Liver (tissue), 9 donors: Measurements from ENCODE around the gene TNC. TPM values are rescaled to one million over a fixed set of nuclear protein-coding genes. Genes with fewer than 3 reads are reported as not detected.

Experiments
- DNase-seq: peaks from one replicate; pipeline ENCODE4 v3.0.0-alpha.2; 2017; ENCODE audit warnings: low spot score
- H3K27ac ChIP-seq, 2 donors: one replicate each; pipeline ENCODE4 v1.7.0; 2013; ENCODE audit warnings: inconsistent platforms in 2 of 2, low read length in 2 of 2, control low read depth in 1 of 2, low read depth in 1 of 2, mild to moderate bottlenecking in 1 of 2
- H3K27me3 ChIP-seq, 4 donors: one replicate each; pipeline versions ENCODE4 v1.6.1 to v1.7.0; 2013; ENCODE audit warnings: low read length in 3 of 4, inconsistent platforms in 1 of 4, mild to moderate bottlenecking in 1 of 4, moderate library complexity in 1 of 4; ENCODE audit not compliant: control insufficient read depth in 4 of 4, insufficient read depth in 4 of 4
- H3K36me3 ChIP-seq, 4 donors: one replicate each; pipeline versions ENCODE4 v1.6.1 to v1.7.0; 2013; ENCODE audit warnings: low read length in 3 of 4, mild to moderate bottlenecking in 3 of 4, low read depth in 1 of 4, moderate library complexity in 1 of 4; ENCODE audit not compliant: control insufficient read depth in 4 of 4, insufficient read depth in 3 of 4
- H3K4me1 ChIP-seq, 4 donors: one replicate each; pipeline versions ENCODE4 v1.6.1 to v1.7.0; 2013; ENCODE audit warnings: low read length in 3 of 4, mild to moderate bottlenecking in 3 of 4, moderate library complexity in 1 of 4; ENCODE audit not compliant: control insufficient read depth in 4 of 4, insufficient read depth in 4 of 4
- H3K4me3 ChIP-seq, 3 donors: one replicate each; pipeline versions ENCODE4 v1.6.1 to v1.7.0; 2013; ENCODE audit warnings: low read length in 3 of 3, control low read depth in 1 of 3, low read depth in 1 of 3, mild to moderate bottlenecking in 1 of 3
- H3K9ac ChIP-seq, 2 donors: one replicate each; pipeline ENCODE4 v1.7.0; 2013; ENCODE audit warnings: low read length in 2 of 2, mild to moderate bottlenecking in 2 of 2, moderate library complexity in 2 of 2, control low read depth in 1 of 2, low read depth in 1 of 2
- H3K9me3 ChIP-seq, 4 donors: one replicate each; pipeline versions ENCODE4 v1.6.1 to v1.7.0; 2013; ENCODE audit warnings: low read length in 3 of 4; ENCODE audit not compliant: control insufficient read depth in 4 of 4
- EGR1 ChIP-seq, 2 donors: IDR thresholded peaks; 2 replicates each; pipeline ENCODE4 v1.6.1; 2016 to 2018; ENCODE audit warnings: antibody characterized with exemption in 2 of 2, low read depth in 2 of 2
- FOXA1 ChIP-seq: IDR thresholded peaks from 2 replicates; pipeline ENCODE4 v1.6.1; 2016; ENCODE audit warnings: antibody characterized with exemption
- FOXA2 ChIP-seq: IDR thresholded peaks from 2 replicates; pipeline ENCODE4 v1.6.1; 2016; ENCODE audit warnings: antibody characterized with exemption
- GABPA ChIP-seq, 2 donors: IDR thresholded peaks in 1 of 2; conservative IDR thresholded peaks in 1 of 2; 2 replicates each; pipeline ENCODE4 v1.6.1; 2016; ENCODE audit warnings: antibody characterized with exemption in 2 of 2, mild to moderate bottlenecking in 1 of 2, moderate library complexity in 1 of 2
- HNF4A ChIP-seq, 2 donors: conservative IDR thresholded peaks; 2 replicates each; pipeline ENCODE4 v1.6.1; 2016; ENCODE audit warnings: antibody characterized with exemption in 2 of 2, mild to moderate bottlenecking in 2 of 2
- HNF4G ChIP-seq: IDR thresholded peaks from 2 replicates; pipeline ENCODE4 v1.6.1; 2016; ENCODE audit warnings: antibody characterized with exemption
- JUND ChIP-seq, 2 donors: IDR thresholded peaks; 2 replicates each; pipeline ENCODE4 v1.6.1; 2016; ENCODE audit warnings: antibody characterized with exemption in 2 of 2
- MAX ChIP-seq: IDR thresholded peaks from 2 replicates; pipeline ENCODE4 v1.6.1; 2016; ENCODE audit warnings: antibody characterized with exemption
- NR2F2 ChIP-seq: IDR thresholded peaks from 2 replicates; pipeline ENCODE4 v1.6.1; 2016; ENCODE audit warnings: antibody characterized with exemption
- RXRA ChIP-seq, 2 donors: IDR thresholded peaks; 2 replicates each; pipeline ENCODE4 v1.6.1; 2017 to 2018; ENCODE audit warnings: antibody characterized with exemption in 2 of 2, mild to moderate bottlenecking in 1 of 2
- SP1 ChIP-seq: IDR thresholded peaks from 2 replicates; pipeline ENCODE4 v1.6.1; 2018; ENCODE audit warnings: antibody characterized with exemption, mild to moderate bottlenecking
- TAF1 ChIP-seq: conservative IDR thresholded peaks from 2 replicates; pipeline ENCODE4 v1.6.1; 2016; ENCODE audit warnings: antibody characterized with exemption, mild to moderate bottlenecking
- YY1 ChIP-seq: IDR thresholded peaks from 2 replicates; pipeline ENCODE4 v1.6.1; 2016; ENCODE audit warnings: antibody characterized with exemption, mild to moderate bottlenecking
- WGBS: extraction: QIAGEN DNeasy Blood & Tissue Kit; methylation state at CpG from one replicate; pipeline ENCODE4 v1.1.7; 2013; 5-methylcytosine and 5-hydroxymethylcytosine counted together
- polyA plus RNA-seq, 2 donors: library from polyadenylated mRNA; stranded (reverse) in 1 of 2; unstranded in 1 of 2; fragments of 200-250 nt in 1 of 2; fragments of >200 nt in 1 of 2; fragmentation: Nextera tagmentation in 1 of 2; extraction: Ambion mirVana in 1 of 2; gene quantifications; one replicate each; pipeline versions ENCODE4 v1.2.1 to v1.2.3, GENCODE V29; 2013 to 2015
- total RNA-seq, 2 donors: library from RNA; depleted of rRNA; stranded (reverse); fragments of >200 nt; gene quantifications; one replicate each; pipeline ENCODE4 v1.2.3, GENCODE V29; 2014
- TF ChIP-seq, protein P1 (sequence below): IDR thresholded peaks from 2 replicates; pipeline ENCODE4 v1.6.1; 2016; ENCODE audit warnings: antibody characterized with exemption
- TF ChIP-seq, protein P2 (sequence below): IDR thresholded peaks from 2 replicates; pipeline ENCODE4 v1.6.1; 2016; ENCODE audit warnings: antibody characterized with exemption, mild to moderate bottlenecking
- TF ChIP-seq, protein P3 (sequence below): IDR thresholded peaks from 2 replicates; pipeline ENCODE4 v1.6.1; 2016; ENCODE audit warnings: antibody characterized with exemption
- donor health status: healthy.
- donor health status: healthy.
- donor health status: healthy.
- donor health status: healthy.
- donor health status: healthy.

TNC gene
- total RNA-seq (1 to 10 TPM; 1.7 to 6.3 TPM), polyA plus RNA-seq (1 to 10 TPM in 1 of 2 donors, under 1 TPM in 1; 0.19 to 1.9 TPM)

DNA sequence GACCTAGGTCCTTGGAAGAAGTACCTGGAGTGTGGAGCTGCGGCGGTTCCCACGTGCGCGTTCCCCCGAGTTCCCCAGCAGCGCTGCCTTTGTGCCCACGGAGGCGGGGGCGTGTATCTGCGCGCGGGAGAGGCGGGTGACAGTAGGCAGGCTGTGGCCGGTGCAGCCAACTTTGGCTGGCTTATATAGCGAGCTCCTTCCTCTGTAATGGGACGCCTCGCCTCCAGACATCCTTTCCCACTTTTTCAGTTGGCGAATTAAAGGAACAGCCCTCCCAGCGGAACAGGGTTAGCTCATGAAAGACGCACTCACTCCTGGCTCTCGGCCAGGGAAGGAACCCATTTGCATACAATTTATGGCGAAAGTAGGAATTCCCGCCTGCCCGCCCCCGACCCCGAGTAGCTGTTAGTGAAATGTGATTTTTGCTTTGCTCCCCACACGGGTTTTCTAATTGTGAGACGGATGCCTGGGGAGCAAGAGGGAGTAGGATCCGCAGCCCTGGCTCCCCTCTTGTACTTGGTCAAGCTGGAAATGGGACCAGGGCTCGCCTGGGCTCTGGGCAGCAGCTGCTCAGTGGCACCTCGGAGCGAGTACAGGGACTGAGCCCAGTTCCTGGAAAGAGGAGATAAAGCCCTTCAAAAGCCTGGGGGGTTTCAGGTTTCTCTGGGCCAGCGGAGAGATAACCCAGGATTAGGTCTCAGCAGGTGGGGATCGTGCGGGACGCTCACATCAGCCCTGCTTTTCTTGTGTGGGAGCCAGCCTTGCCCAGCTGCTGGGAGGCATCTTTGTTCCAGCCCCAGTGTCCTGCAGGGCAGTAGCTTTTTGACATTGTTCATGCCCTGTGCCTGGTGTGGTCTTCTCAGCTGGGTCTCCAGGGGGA, at the start of gene TNC:
TSS of gene TNC (minus strand) at position 159 of the 880 bp plus-strand sequence. CDS start 27,139 bp downstream, outside the sequence.
- Histone ChIP-seq H3K4me1 (peaks cover 0 to 6% (median 2%) of the 10 kb centered on the region in 4 donors), H3K9ac (no peak within 1 kb of the TSS), H3K9me3 (no peaks in the 10 kb centered on the region), H3K4me3 (peak within 1 kb of the TSS in 1 of 3 donors; percentile 13), H3K27me3 (peaks cover 0 to 11% (median under 1%) of the 10 kb centered on the region in 4 donors), H3K36me3 (no peaks in the 10 kb centered on the region), H3K27ac (no peak within 1 kb of the TSS)
- DNase-seq, result no peak
- TF ChIP-seq, protein P1, sequence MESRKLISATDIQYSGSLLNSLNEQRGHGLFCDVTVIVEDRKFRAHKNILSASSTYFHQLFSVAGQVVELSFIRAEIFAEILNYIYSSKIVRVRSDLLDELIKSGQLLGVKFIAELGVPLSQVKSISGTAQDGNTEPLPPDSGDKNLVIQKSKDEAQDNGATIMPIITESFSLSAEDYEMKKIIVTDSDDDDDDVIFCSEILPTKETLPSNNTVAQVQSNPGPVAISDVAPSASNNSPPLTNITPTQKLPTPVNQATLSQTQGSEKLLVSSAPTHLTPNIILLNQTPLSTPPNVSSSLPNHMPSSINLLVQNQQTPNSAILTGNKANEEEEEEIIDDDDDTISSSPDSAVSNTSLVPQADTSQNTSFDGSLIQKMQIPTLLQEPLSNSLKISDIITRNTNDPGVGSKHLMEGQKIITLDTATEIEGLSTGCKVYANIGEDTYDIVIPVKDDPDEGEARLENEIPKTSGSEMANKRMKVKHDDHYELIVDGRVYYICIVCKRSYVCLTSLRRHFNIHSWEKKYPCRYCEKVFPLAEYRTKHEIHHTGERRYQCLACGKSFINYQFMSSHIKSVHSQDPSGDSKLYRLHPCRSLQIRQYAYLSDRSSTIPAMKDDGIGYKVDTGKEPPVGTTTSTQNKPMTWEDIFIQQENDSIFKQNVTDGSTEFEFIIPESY, result no peak
- TF ChIP-seq SP1, result no peak
- TF ChIP-seq, protein P2, sequence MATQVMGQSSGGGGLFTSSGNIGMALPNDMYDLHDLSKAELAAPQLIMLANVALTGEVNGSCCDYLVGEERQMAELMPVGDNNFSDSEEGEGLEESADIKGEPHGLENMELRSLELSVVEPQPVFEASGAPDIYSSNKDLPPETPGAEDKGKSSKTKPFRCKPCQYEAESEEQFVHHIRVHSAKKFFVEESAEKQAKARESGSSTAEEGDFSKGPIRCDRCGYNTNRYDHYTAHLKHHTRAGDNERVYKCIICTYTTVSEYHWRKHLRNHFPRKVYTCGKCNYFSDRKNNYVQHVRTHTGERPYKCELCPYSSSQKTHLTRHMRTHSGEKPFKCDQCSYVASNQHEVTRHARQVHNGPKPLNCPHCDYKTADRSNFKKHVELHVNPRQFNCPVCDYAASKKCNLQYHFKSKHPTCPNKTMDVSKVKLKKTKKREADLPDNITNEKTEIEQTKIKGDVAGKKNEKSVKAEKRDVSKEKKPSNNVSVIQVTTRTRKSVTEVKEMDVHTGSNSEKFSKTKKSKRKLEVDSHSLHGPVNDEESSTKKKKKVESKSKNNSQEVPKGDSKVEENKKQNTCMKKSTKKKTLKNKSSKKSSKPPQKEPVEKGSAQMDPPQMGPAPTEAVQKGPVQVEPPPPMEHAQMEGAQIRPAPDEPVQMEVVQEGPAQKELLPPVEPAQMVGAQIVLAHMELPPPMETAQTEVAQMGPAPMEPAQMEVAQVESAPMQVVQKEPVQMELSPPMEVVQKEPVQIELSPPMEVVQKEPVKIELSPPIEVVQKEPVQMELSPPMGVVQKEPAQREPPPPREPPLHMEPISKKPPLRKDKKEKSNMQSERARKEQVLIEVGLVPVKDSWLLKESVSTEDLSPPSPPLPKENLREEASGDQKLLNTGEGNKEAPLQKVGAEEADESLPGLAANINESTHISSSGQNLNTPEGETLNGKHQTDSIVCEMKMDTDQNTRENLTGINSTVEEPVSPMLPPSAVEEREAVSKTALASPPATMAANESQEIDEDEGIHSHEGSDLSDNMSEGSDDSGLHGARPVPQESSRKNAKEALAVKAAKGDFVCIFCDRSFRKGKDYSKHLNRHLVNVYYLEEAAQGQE, result no peak
- TF ChIP-seq GABPA (IDR thresholded peaks at IDR 0.05 in 1 of 2, conservative IDR thresholded peaks at IDR 0.05 in 1 of 2), result no peak
- TF ChIP-seq, protein P3, sequence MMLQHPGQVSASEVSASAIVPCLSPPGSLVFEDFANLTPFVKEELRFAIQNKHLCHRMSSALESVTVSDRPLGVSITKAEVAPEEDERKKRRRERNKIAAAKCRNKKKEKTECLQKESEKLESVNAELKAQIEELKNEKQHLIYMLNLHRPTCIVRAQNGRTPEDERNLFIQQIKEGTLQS, result no peak
- TF ChIP-seq HNF4G, result no peak
- TF ChIP-seq FOXA1, result no peak
- no peak for TF ChIP-seq HNF4A (conservative IDR thresholded peaks at IDR 0.05)
- 4% methylated on average over 37 of the region's 37 CpGs for WGBS

DNA sequence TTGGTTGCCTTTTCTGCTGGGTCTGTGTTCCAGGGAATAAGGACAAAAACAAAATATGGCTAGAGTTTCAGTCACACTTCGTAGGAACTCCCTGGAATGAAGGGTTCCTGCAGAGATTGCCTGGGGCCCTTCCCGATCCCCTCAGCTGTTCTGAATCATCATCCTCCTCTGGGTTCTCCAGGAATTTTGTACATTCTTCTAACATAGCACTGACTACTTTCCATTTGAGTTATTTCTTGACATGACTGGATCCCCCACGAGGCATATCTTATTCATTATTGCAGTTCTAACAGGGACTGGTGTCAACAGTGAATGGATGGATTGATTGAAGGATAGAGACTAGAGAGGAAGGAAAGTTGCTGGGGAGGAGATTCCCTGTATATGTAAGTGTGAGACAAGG, 49.2 kb upstream of the TNC start:
- Histone ChIP-seq H3K27ac (no peak overlapping the region), H3K9ac (no peak overlapping the region), H3K4me1 (peaks cover 0 to 3% (median 0%) of the 10 kb centered on the region in 4 donors), H3K4me3 (no peak overlapping the region), H3K27me3 (peaks cover 0 to 3% (median 0%) of the 10 kb centered on the region in 4 donors), H3K9me3 (no peaks in the 10 kb centered on the region), H3K36me3 (no peaks in the 10 kb centered on the region)
- no peak for DNase-seq
- WGBS, result 78% methylated on average over 3 of the region's 3 CpGs
- TF ChIP-seq FOXA1 (no peak), TAF1 (no peak), EGR1 (IDR thresholded peaks at IDR 0.05; ENCODE audit: low read depth in 2 of 2) (no peak), FOXA2 (no peak), JUND (IDR thresholded peaks at IDR 0.05) (no peak), HNF4A (conservative IDR thresholded peaks at IDR 0.05) (no peak), NR2F2 (no peak), GABPA (IDR thresholded peaks at IDR 0.05 in 1 of 2, conservative IDR thresholded peaks at IDR 0.05 in 1 of 2) (no peak), MAX (no peak), YY1 (no peak), SP1 (no peak), HNF4G (no peak), RXRA (IDR thresholded peaks at IDR 0.05) (no peak)
- TF ChIP-seq, protein P2, result no peak
- TF ChIP-seq, protein P1, result no peak
- TF ChIP-seq, protein P3, result no peak
